Measurements from ENCODE around the gene EEFSEC.

EEFSEC gene

GRCh38 chr3:128376516-128376915 is 223.2 kb downstream of the EEFSEC start:
- no peak for DNase-seq

GRCh38 chr3:128378631-128379347 is 225.5 kb downstream of the EEFSEC start:
- DNase-seq: no peak

- DNase-seq: no peak
These were observed 226.3 kb downstream of the EEFSEC start for GRCh38 chr3:128379367-128380160.

GRCh38 chr3:128380295-128380694 is 227.0 kb downstream of the EEFSEC start:
- DNase-seq: no peak

DNA sequence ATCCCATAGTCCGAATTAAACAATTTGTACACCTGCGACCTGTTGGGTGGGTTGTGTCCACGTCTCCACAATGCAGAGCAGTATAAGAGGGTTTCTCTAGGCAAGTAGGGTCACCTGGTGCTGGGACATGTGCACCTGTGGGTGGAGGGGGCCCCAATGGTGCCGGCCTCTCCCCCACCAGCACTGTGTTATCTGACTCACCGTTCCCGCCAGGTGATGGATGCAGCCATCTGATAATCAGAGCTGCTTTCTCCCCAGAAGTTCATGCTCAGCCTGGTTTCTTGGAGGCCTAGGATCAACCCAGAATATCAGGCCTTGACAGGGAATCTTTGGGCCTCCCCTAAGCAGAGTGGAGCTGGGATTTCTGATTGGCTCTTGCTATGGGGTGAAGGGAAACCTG is 227.4 kb downstream of the EEFSEC start:
- no peak for DNase-seq

DNA sequence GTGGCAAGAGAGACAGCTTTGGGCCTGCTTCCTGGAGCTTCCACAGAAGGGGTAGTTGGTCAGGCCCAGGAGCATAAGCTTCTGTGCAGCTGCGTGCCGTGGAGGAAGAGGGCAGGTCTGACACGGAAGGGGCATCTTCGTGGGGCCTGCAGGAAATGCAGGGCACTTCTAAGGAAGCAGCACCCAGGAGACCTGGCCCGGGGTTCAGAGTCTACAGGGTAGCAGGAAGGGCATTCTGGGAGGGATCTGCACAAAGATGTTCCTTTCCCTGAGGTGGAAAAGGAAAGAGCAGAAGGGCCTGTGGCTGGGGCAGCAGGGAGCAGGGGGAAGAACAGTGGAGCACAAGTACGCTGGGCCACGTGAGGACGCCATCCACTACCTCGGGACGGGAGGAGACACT is 228.3 kb downstream of the EEFSEC start:
- DNase-seq: no peak

- DNase-seq: no peak
These were observed 229.0 kb downstream of the EEFSEC start for GRCh38 chr3:128382221-128382807.

DNA sequence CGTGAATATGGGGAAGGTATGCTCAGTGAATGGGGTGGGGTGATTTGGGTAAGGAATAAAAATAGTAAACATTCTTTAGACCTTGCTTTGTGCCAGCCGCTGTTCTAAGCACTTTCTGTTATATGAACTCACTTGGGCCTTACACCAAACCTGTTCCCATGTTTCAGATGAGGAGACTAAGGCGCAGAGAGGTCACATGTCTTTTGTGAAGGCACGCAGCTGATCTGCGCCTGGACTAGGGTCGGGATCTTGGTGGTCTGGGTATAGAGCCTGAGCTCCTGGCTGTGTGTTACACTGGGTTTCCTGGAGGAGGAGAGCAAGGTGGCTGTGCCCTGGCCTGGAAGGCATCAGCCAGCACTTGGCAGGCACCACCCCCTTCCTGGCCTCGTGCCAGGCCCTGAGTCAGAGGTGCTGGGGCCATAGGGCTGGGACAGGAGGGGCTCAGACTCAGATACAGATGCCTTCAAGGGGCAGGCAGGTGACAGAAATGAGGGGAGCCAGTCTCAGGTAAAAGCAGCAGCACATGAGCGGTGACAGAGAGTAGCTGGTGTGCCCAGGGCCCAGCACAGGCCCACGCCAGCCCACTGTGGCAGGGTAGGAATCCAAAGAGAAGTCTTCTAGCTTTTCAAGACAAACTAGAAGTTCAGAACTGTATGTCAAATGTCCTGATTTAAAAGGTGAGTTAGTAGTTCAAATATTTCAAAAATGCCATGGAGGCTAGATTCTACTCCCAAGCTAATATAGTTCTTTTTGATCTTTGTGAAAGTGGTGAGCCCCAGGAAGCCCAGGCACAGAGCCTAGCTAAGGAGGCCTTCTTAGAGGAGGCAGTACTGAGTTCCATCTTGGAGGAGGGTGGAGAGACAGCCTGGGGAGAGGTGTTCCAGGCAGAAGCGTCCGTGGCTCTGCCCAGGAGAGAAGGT is 230.3 kb downstream of the EEFSEC start:
- DNase-seq: peak; percentile 20

DNA sequence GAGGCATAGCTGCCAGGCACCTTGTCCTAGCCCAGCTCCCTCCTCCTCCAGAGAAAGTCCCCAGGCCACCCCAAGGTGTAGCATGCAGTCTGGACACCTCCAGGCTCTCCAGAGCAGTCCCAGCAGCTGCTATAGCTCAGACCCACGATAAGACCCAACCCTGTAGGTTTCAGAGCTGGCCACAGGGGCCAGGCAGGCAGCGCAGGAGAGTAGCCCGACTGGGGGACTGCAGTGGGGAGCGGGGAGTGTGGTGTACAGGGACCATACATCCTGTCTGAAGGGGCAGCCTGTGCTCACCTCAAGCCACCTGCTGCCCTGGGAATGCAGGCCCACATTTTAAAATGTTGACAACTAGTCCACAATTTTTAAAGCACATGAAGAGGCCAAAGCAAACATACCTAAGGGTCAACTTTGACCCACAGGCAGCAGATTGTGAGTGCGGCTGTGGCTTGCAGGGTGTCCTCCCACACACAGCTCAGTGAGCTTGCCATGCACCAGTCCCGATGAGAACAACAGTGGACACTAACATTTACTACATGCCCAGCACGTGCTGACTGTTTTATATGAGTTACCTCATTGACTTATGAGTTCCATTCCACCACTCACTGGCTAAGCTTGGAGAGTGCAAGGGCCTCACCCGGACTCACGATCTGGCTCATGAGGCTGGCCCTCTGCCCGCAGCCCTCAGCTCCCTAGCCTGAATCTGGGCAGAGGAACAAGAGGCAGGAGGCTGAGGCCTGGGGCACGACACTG is 232.0 kb downstream of the EEFSEC start:
- DNase-seq: no peak

- DNase-seq: no peak
These were observed 235.7 kb downstream of the EEFSEC start for GRCh38 chr3:128388932-128389331.

- no peak for DNase-seq
These were observed 237.6 kb downstream of the EEFSEC start for GRCh38 chr3:128390867-128391266.

DNA sequence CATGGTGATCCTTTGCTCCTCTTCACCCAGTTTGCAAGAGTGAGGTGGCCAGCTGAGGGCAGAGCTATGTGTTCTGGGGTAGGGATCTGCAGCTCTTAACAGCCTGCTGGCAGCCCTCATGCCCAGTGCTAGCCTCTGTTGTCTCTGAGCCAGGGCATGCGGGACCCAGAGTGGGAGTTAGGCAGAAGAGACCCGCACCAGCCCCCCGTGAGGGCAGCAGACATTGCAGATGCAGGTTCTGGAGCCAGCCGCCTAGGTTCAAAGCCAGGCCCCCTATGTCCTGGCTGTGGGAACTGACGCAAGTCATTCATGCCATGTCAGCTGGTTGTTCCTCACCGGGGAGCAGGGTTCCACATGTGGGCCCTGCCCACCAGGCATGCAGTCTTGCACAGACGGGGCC is 238.7 kb downstream of the EEFSEC start:
- DNase-seq: no peak

DNA sequence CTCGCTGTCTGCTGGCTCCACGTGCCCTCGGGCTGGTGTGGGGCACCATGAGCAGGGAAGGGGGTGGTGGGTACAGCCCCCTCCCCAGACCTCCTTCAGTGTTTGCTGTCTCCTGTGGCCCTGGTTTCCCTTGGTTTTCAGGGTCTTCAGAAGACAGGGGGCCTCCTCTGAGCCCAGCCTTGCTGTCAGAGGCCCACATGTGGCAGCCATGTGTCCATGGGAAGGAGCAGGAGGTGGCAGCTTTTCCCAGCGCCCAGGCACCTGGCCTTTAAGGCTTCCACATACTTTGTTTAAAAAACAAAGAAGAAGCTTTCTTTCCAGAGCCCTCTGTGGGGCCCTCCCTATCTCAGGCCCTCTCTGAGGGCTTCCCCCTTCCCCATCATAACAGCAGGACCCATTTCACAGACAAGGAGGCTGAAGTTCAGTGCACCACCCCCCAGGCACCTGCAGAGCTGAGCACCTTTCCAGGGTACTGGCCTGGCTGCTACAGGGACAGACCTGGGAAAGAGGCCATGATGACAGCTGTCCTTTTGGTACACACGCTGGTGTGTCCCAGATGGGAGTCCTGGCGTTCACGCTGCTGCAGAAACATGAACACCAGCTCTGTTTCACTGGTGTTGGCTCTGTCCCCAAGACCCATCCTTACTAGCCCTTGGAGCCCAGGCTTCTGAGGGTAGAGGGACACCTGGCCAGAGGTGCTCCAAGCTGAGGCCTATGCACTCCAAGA is 239.7 kb downstream of the EEFSEC start:
- DNase-seq: no peak

DNA sequence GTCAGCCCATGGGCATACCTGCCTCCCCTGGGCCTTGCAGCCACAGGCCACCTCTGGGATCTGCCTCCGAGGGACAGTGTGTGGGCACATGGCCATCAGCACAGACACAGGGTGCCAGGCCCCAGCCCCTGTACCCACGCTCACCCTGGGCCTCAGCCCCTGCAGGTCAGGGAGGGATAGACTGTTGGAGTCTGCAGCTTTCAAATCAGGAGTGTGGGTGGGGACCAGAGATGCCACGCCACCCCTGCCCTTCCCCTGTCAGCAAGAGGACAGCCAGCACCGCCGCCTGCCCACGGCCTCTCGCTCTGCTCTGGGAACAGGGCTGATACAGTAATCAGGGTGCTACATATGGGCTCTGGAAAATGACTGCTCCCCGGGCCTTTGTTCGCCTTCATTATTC is 240.8 kb downstream of the EEFSEC start:
- DNase-seq: no peak

DNA sequence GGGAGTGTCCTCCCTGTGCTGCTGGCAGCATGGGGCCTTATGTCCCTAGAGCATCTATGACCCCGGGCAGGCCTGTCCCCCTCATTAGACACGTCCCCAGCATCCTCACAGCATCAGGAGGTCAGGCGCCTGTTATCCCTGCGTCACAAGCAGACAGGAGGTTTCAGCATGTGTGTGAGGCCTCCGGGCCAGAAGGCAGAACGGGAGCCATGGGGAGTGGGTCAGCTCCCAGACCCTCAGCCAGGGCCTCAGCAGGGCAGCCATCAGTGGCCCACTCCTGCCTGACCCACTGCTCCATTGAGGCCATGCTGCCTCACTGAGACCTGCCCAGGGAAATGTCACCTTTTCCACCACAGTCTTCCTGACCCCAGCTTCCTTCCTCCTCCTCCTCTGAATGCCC is 241.8 kb downstream of the EEFSEC start:
- no peak for DNase-seq

- DNase-seq: no peak
These were observed 242.3 kb downstream of the EEFSEC start for GRCh38 chr3:128395500-128396162.

GRCh38 chr3:128397484-128397883 is 244.2 kb downstream of the EEFSEC start:
- no peak for DNase-seq

- no peak for DNase-seq
These were observed 245.3 kb downstream of the EEFSEC start for GRCh38 chr3:128398586-128398985.

DNA sequence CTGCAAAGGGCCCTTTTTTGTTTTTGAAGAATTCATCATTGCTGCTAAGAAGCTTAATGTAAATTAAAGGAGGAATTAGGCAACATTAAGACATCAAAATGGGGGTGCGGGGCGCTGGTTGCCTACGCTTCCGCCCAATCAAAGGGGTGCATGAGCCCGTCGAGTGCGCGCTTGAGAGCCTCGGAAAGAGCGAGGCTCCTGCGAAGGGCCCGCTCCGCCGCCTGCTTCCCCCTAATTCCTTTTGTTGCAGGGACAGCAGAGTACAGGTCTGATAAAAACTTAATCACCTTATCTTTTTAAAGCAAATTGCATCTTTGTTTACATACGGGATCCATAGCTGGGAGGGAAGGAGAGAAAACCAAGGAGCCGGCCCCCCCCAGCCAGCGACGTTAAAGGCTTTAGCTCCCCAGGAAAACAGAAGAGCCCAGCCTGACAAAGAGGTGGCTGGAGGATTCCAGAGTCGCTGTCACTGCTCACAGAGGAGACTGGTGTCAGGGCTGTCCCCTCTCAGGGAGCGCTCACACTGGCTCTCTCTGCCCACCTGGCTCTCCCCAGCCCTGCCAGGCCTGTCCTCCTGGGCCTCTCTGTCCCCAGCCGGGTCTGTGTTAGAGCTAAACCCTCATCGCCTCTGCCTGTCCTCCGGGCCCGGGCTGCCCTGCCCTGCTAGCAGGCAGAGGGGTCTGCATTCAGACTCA is 246.1 kb downstream of the EEFSEC start:
- DNase-seq: no peak

DNA sequence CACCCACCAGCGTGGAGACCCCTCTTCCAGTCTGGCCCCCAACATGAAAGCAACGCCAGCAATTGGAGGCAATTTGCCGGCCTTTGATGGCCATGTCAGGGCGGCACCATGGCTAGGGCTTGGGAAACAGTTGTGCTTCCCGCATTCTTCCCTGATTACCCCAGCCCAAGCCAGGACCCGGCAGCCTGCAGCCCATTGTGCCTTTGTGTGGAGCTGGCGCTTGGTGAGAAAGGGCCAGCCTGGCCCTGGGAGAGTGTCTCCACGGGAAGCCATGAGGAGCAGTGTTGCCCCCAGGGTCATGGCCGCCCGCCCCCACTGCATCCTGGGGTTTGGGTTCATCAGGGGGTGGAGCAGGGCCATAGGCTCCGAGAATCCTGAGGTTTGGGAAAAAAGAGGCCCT is 247.4 kb downstream of the EEFSEC start:
- DNase-seq: no peak

All from NCI-H774 (cell line).